MM.1S (cell line): ENCODE results near the gene SERPINB4.
A peak's percentile ranks its signal among the peaks of the same experiment; 100 is the strongest.

Source experiments
- DNase-seq: peaks from one replicate; pipeline ENCODE4 v3.0.0-alpha.2; 2015
- H2AFZ ChIP-seq: fragments of 300-600 bp; sonication (generic); 2 replicates; pipeline ENCODE4 v1.6.0; 2016; ENCODE audit warnings: antibody characterized with exemption, low read length
- H3F3A ChIP-seq: fragments of 300-600 bp; sonication (generic); 2 replicates; pipeline ENCODE4 v1.6.1; 2016; ENCODE audit warnings: mild to moderate bottlenecking, antibody characterized with exemption, low read length, moderate library complexity, mixed read lengths; ENCODE audit not compliant: insufficient read depth
- H3K27ac ChIP-seq: fragments of 300-600 bp; sonication (generic); 2 replicates; pipeline ENCODE4 v1.5.1; 2016; ENCODE audit warnings: mild to moderate bottlenecking, low read length
- H3K27me3 ChIP-seq: fragments of 300-600 bp; sonication (generic); replicated peaks from 2 replicates; pipeline ENCODE4 v1.6.0; 2016; ENCODE audit warnings: low read length; ENCODE audit not compliant: insufficient read depth
- H3K36me3 ChIP-seq: fragments of 300-600 bp; sonication (generic); replicated peaks from 2 replicates; pipeline ENCODE4 v1.6.1; 2016; ENCODE audit warnings: mild to moderate bottlenecking, low read length, mixed read lengths; ENCODE audit not compliant: insufficient read depth
- H3K4me1 ChIP-seq: fragments of 300-600 bp; sonication (generic); 2 replicates; pipeline ENCODE4 v1.6.1; 2016; ENCODE audit warnings: low read length, mixed read lengths
- H3K4me2 ChIP-seq: fragments of 300-600 bp; sonication (generic); 2 replicates; pipeline ENCODE4 v1.6.0; 2016; ENCODE audit warnings: low read depth, low read length
- H3K4me3 ChIP-seq: fragments of 300-600 bp; sonication (generic); 2 replicates; pipeline ENCODE4 v1.5.1; 2016; ENCODE audit warnings: low read length, mixed read lengths
- H3K79me2 ChIP-seq: fragments of 300-600 bp; sonication (generic); 2 replicates; pipeline ENCODE4 v1.6.1; 2016; ENCODE audit warnings: mixed run types, low read length, mixed read lengths
- H3K9ac ChIP-seq: fragments of 300-600 bp; sonication (generic); 2 replicates; pipeline ENCODE4 v1.6.1; 2016; ENCODE audit warnings: low read length, mixed read lengths
- H3K9me2 ChIP-seq: fragments of 300-600 bp; sonication (generic); replicated peaks from 2 replicates; pipeline ENCODE4 v1.6.1; 2016; ENCODE audit warnings: mild to moderate bottlenecking, low read length, mixed read lengths; ENCODE audit not compliant: insufficient read depth
- H3K9me3 ChIP-seq: fragments of 300-600 bp; sonication (generic); replicated peaks from 2 replicates; pipeline ENCODE4 v1.6.1; 2016; ENCODE audit warnings: mild to moderate bottlenecking, low read length, mixed read lengths; ENCODE audit not compliant: insufficient read depth
- H4K20me1 ChIP-seq: fragments of 300-600 bp; sonication (generic); 2 replicates; pipeline ENCODE4 v1.6.1; 2016; ENCODE audit warnings: mild to moderate bottlenecking, low read length, moderate library complexity, mixed read lengths; ENCODE audit not compliant: insufficient read depth
- CTCF ChIP-seq: fragments of 300-600 bp; sonication (generic); IDR thresholded peaks from 2 replicates; pipeline ENCODE4 v1.5.1; 2016; ENCODE audit warnings: antibody characterized with exemption, low read length, mixed read lengths
- EZH2 ChIP-seq: fragments of 300-600 bp; sonication (generic); optimal IDR thresholded peaks from 2 replicates; pipeline ENCODE3; 2017; ENCODE audit warnings: low read depth, mild to moderate bottlenecking, antibody characterized with exemption, low read length, mixed read lengths
- EZH2phosphoT487 ChIP-seq: fragments of 300-600 bp; sonication (generic); IDR thresholded peaks from 2 replicates; pipeline ENCODE4 v1.6.1; 2018; ENCODE audit warnings: antibody characterized with exemption, low read length

The SERPINB4 gene

GRCh38 chr18:63603355-63603754, 40.7 kb downstream of the SERPINB4 start:
- Histone ChIP-seq H3K4me1 (peaks cover 12% of the 10 kb centered on the region), H3K36me3 (no peaks in the 10 kb centered on the region), H3K27me3 (no peaks in the 10 kb centered on the region), H4K20me1 (no peaks in the 10 kb centered on the region), H3K4me3 (peak overlapping the region; percentile 5; the same call in 1 of the 2 replicates), H3K4me2 (peak overlapping the region; percentile 62), H3K9me2 (no peaks in the 10 kb centered on the region), H3K9me3 (no peaks in the 10 kb centered on the region), H3K79me2 (no peaks in the 10 kb centered on the region), H3F3A (peaks cover 6% of the 10 kb centered on the region; the same call in 1 of the 2 replicates), H2AFZ (peak overlapping the region; percentile 55), H3K9ac (no peak overlapping the region), H3K27ac (no peak overlapping the region)
- no peak for DNase-seq
- TF ChIP-seq EZH2 (no peak), CTCF (no peak), EZH2phosphoT487 (no peak)

GRCh38 chr18:63596964-63597363, 47.1 kb downstream of the SERPINB4 start:
- no peaks in the 10 kb centered on the region for H3K27me3 ChIP-seq
- no peaks in the 10 kb centered on the region for H3K9me3 ChIP-seq
- H3K27ac ChIP-seq, result no peak overlapping the region
- no peak overlapping the region for H3K4me2 ChIP-seq
- no peaks in the 10 kb centered on the region for H4K20me1 ChIP-seq
- H3K4me3 ChIP-seq, result no peak overlapping the region
- H3K4me1 ChIP-seq, result no peaks in the 10 kb centered on the region
- no peak overlapping the region for H3K9ac ChIP-seq
- no peak for DNase-seq
- no peaks in the 10 kb centered on the region for H3K79me2 ChIP-seq
- H2AFZ ChIP-seq, result no peak overlapping the region
- TF ChIP-seq EZH2phosphoT487, result no peak
- no peak for TF ChIP-seq CTCF
- TF ChIP-seq EZH2, result no peak
- no peaks in the 10 kb centered on the region for H3K9me2 ChIP-seq
- no peaks in the 10 kb centered on the region for H3K36me3 ChIP-seq
- H3F3A ChIP-seq, result no peaks in the 10 kb centered on the region

GRCh38 chr18:63592471-63592870, 51.6 kb downstream of the SERPINB4 start:
- Histone ChIP-seq H3K27me3 (no peaks in the 10 kb centered on the region), H3K4me2 (no peak overlapping the region), H4K20me1 (no peaks in the 10 kb centered on the region), H3K27ac (no peak overlapping the region), H3K4me3 (no peak overlapping the region), H3F3A (no peaks in the 10 kb centered on the region), H2AFZ (no peak overlapping the region), H3K9me2 (no peaks in the 10 kb centered on the region), H3K79me2 (no peaks in the 10 kb centered on the region), H3K9ac (no peak overlapping the region), H3K36me3 (no peaks in the 10 kb centered on the region), H3K9me3 (no peaks in the 10 kb centered on the region), H3K4me1 (no peaks in the 10 kb centered on the region)
- no peak for DNase-seq
- no peak for TF ChIP-seq EZH2phosphoT487
- no peak for TF ChIP-seq EZH2
- no peak for TF ChIP-seq CTCF
